Measurements from ENCODE around the gene CRYGC. TPM values are rescaled to one million over a fixed set of nuclear protein-coding genes. Genes with fewer than 3 reads are reported as not detected.

Gene CRYGC
- total RNA-seq, 2 experiments from 2014 or later = not detected

DNA sequence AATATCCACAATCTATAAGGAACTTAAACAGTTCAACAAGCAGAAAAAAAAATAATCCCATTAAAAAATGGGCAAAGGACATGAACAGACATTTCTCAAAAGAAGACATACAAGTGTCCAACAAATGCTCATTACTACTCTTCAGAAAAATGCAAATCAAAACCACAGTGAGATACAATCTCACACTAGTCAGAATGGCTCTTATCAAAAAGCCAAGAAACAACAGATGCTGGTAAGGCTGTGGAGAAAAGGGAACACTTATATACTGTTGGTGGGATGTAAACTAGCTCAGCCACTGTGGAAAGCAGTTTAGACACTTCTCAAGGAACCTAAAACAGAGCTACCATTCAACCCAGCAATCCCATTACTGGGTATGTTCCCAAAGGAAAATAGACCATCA lies 23.5 kb upstream of the CRYGC start:
- Histone ChIP-seq H3K4me3 (ENCODE audit: low read length) (no peak overlapping the region), H3K4me1 (ENCODE audit: insufficient read depth, low read length) (no peaks in the 10 kb centered on the region), H3K36me3 (ENCODE audit: insufficient read depth, low read length) (no peaks in the 10 kb centered on the region), H3K9me3 (ENCODE audit: control insufficient read depth in 1 of 2, insufficient read depth in 1 of 2, low read length in 2 of 2) (no peaks in the 10 kb centered on the region), H3K27me3 (ENCODE audit: control insufficient read depth in 1 of 2, insufficient read depth in 2 of 2, low read length in 2 of 2) (peaks cover 0 to 3% of the 10 kb centered on the region in 2 experiments), H3K27ac (ENCODE audit: low read depth in 1 of 2, low read length in 2 of 2) (no peak overlapping the region)
- intact Hi-C loops (cut with DNase I, micrococcal nuclease) = no loop called here
- ChIA-PET POLR2A (no interaction called here), CTCF (no interaction called here)
- no peaks in the 10 kb centered on the region for H3K36me3 Mint-ChIP-seq (ENCODE audit: low read depth)
- ATAC-seq (ENCODE audit: poor library complexity) (no peak), DNase-seq (no peak)
- H3K9me3 Mint-ChIP-seq = peaks cover 7% of the 10 kb centered on the region
- no peaks in the 10 kb centered on the region for H3K27me3 Mint-ChIP-seq
- H3K4me1 Mint-ChIP-seq (ENCODE audit: low read depth) = no peaks in the 10 kb centered on the region
- TF ChIP-seq, protein P1, sequence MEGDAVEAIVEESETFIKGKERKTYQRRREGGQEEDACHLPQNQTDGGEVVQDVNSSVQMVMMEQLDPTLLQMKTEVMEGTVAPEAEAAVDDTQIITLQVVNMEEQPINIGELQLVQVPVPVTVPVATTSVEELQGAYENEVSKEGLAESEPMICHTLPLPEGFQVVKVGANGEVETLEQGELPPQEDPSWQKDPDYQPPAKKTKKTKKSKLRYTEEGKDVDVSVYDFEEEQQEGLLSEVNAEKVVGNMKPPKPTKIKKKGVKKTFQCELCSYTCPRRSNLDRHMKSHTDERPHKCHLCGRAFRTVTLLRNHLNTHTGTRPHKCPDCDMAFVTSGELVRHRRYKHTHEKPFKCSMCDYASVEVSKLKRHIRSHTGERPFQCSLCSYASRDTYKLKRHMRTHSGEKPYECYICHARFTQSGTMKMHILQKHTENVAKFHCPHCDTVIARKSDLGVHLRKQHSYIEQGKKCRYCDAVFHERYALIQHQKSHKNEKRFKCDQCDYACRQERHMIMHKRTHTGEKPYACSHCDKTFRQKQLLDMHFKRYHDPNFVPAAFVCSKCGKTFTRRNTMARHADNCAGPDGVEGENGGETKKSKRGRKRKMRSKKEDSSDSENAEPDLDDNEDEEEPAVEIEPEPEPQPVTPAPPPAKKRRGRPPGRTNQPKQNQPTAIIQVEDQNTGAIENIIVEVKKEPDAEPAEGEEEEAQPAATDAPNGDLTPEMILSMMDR (IDR thresholded peaks at IDR 0.05) = no peak
- H3K27ac Mint-ChIP-seq = no peak overlapping the region
- H3K4me3 Mint-ChIP-seq = no peak overlapping the region

DNA sequence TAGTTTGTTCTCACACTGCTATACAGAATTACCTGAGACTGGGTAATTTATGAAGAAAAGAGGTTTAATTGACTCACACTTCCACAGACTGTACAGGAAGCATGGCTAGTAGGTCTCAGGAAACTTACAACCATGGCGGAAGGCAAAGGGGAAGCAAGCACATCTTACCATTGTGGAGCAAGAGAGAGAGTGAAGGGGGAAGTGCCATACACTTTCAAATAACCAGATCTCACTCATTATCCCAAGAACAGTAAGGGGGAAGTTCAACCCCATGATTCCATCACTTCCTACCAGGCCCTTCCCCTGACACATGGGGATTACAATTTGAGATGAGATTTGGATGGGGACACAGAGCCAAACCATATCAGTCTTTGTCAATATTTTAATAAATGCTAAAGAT lies 21.3 kb upstream of the CRYGC start:
- Histone ChIP-seq H3K36me3 (ENCODE audit: insufficient read depth, low read length) (no peaks in the 10 kb centered on the region), H3K4me1 (ENCODE audit: insufficient read depth, low read length) (no peaks in the 10 kb centered on the region), H3K27me3 (ENCODE audit: control insufficient read depth in 1 of 2, insufficient read depth in 2 of 2, low read length in 2 of 2) (no peaks in the 10 kb centered on the region), H3K27ac (ENCODE audit: low read depth in 1 of 2, low read length in 2 of 2) (no peak overlapping the region), H3K9me3 (ENCODE audit: control insufficient read depth in 1 of 2, insufficient read depth in 1 of 2, low read length in 2 of 2) (no peaks in the 10 kb centered on the region), H3K4me3 (ENCODE audit: low read length) (no peak overlapping the region)
- ATAC-seq (ENCODE audit: poor library complexity) = no peak
- intact Hi-C loops (cut with DNase I, micrococcal nuclease) = no loop called here
- H3K9me3 Mint-ChIP-seq = peaks cover 7% of the 10 kb centered on the region
- TF ChIP-seq, protein P1 (IDR thresholded peaks at IDR 0.05) = no peak
- no peak overlapping the region for H3K4me3 Mint-ChIP-seq
- POLR2A ChIA-PET = no interaction called here
- CTCF ChIA-PET = no interaction called here
- no peaks in the 10 kb centered on the region for H3K4me1 Mint-ChIP-seq (ENCODE audit: low read depth)
- H3K36me3 Mint-ChIP-seq (ENCODE audit: low read depth) = no peaks in the 10 kb centered on the region
- H3K27me3 Mint-ChIP-seq = no peaks in the 10 kb centered on the region
- no peak overlapping the region for H3K27ac Mint-ChIP-seq
- no peak for DNase-seq

DNA sequence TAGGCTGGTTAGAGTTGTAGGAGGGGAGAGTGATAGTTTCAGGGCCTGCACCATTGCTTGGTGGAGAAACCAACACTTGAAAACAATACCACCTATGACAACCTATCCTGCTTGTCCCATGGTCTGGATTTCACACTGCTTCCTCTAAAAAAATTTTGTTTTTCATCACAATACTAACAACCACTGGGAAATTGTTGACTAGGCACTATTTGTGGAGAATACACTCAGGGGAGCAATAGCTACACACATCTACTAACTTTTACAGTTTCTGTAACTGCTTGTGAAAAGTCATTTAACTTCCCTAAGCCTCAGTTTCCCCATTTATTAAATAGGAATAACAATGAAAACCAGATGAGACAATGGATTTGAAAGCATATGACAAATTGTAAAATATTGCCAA lies 20.5 kb upstream of the CRYGC start:
- ChIA-PET POLR2A (no interaction called here), CTCF (no interaction called here)
- H3K27ac ChIP-seq (ENCODE audit: low read depth in 1 of 2, low read length in 2 of 2) = no peak overlapping the region
- H3K27me3 ChIP-seq (ENCODE audit: control insufficient read depth in 1 of 2, insufficient read depth in 2 of 2, low read length in 2 of 2) = no peaks in the 10 kb centered on the region
- no peaks in the 10 kb centered on the region for H3K36me3 ChIP-seq (ENCODE audit: insufficient read depth, low read length)
- Mint-ChIP-seq H3K27ac (no peak overlapping the region), H3K4me3 (no peak overlapping the region), H3K27me3 (no peaks in the 10 kb centered on the region), H3K36me3 (ENCODE audit: low read depth) (no peaks in the 10 kb centered on the region), H3K4me1 (ENCODE audit: low read depth) (no peaks in the 10 kb centered on the region), H3K9me3 (peaks cover 7% of the 10 kb centered on the region)
- DNase-seq (no peak), ATAC-seq (ENCODE audit: poor library complexity) (no peak)
- TF ChIP-seq, protein P1 (IDR thresholded peaks at IDR 0.05) = no peak
- H3K4me1 ChIP-seq (ENCODE audit: insufficient read depth, low read length) = no peaks in the 10 kb centered on the region
- intact Hi-C loops (cut with DNase I, micrococcal nuclease) = no loop called here
- no peaks in the 10 kb centered on the region for H3K9me3 ChIP-seq (ENCODE audit: control insufficient read depth in 1 of 2, insufficient read depth in 1 of 2, low read length in 2 of 2)
- H3K4me3 ChIP-seq (ENCODE audit: low read length) = no peak overlapping the region

All from CD4-positive, alpha-beta T cell (primary cell).